ENCODE results near the gene SLC25A40. TPM values are rescaled to one million over a fixed set of nuclear protein-coding genes. Genes with fewer than 3 reads are reported as not detected.

The SLC25A40 gene
- total RNA-seq, 1 experiment from 2014 or later, result 29.6 TPM

DNA sequence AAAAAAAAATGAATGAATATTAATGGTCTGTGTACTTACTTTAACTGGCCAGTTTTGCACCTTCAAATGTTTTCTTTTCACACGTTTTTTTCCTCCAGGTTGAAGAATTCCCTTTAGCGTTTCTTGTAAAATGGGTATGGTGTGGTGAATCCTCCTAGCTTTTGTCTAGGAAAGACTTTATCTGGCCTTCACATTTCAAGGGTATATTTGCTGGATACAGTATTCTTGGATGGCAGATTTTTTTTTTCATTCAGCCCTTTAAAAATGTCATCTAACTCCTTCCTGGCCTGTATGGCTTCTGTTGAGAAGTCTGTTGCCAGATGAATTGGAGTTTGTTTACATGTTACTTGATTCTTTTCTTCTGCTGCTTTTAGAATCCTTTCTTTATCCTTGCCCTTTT is 10.1 kb downstream of the SLC25A40 start:
- Histone ChIP-seq H3K27ac (ENCODE audit: low read depth, low read length, poor library complexity, severe bottlenecking) (no peak overlapping the region), H3K36me3 (ENCODE audit: insufficient read depth, low read length, poor library complexity, severe bottlenecking) (peaks cover 39% of the 10 kb centered on the region), H3K27me3 (replicated peaks; ENCODE audit: insufficient read depth, low read depth, low read length, poor library complexity) (no peaks in the 10 kb centered on the region), H3K4me3 (ENCODE audit: low read depth, low read length, poor library complexity, severe bottlenecking) (no peak overlapping the region), H3K9me3 (ENCODE audit: low read depth, low read length, poor library complexity, severe bottlenecking) (peaks cover 35% of the 10 kb centered on the region), H3K4me1 (ENCODE audit: insufficient read depth, low read length, poor library complexity, severe bottlenecking) (no peaks in the 10 kb centered on the region)
- ChIA-PET POLR2A (ENCODE audit: low non-redundant PET) (no interaction called here), CTCF (no interaction called here)
- BruUV-seq (replicated peaks), result no TSS peak
- no peak for DNase-seq (ENCODE audit: low spot score)
- TF ChIP-seq, protein P1, sequence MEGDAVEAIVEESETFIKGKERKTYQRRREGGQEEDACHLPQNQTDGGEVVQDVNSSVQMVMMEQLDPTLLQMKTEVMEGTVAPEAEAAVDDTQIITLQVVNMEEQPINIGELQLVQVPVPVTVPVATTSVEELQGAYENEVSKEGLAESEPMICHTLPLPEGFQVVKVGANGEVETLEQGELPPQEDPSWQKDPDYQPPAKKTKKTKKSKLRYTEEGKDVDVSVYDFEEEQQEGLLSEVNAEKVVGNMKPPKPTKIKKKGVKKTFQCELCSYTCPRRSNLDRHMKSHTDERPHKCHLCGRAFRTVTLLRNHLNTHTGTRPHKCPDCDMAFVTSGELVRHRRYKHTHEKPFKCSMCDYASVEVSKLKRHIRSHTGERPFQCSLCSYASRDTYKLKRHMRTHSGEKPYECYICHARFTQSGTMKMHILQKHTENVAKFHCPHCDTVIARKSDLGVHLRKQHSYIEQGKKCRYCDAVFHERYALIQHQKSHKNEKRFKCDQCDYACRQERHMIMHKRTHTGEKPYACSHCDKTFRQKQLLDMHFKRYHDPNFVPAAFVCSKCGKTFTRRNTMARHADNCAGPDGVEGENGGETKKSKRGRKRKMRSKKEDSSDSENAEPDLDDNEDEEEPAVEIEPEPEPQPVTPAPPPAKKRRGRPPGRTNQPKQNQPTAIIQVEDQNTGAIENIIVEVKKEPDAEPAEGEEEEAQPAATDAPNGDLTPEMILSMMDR (conservative IDR thresholded peaks at IDR 0.05; ENCODE audit: low read depth, low read length), result no peak
- no peak for TF ChIP-seq EZH2 (IDR thresholded peaks at IDR 0.05; ENCODE audit: borderline replicate concordance, low read depth, low read length, poor library complexity, severe bottlenecking)
- intact Hi-C loops (cut with micrococcal nuclease; ENCODE audit: unreplicated experiment), result no loop called here

DNA sequence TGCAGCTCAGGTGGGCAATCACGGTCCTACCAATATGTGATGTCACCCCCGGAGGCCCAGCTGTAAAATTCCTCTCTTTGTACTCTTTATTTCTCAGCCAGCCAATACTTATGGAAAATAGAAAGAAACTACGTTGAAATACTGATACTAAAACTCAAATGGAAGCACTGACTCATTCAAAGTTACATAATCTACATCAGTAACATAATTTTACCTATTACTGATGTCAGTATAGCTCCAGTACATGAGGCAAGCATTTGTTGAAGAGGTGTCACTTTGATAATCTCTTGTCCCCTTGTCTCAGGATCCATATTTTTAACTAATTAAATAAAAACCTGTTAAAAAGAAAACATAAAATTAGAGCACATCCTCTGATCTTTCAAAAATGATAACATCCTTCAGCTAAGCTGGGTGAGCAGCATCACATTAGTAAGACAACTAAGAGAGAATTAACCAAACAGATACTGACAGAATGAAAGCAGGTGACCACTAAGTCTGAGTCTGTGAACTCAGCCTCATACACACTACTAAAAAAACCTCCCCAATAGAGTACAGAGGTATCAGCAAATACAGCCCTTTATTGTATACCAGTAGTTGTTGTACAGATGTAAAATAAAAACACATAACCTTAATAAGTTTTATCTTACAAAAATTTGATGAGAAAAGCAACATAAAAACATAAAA is 17.6 kb downstream of the SLC25A40 start:
- no peaks in the 10 kb centered on the region for H3K27me3 ChIP-seq (replicated peaks; ENCODE audit: insufficient read depth, low read depth, low read length, poor library complexity)
- no peak for TF ChIP-seq EZH2 (IDR thresholded peaks at IDR 0.05; ENCODE audit: borderline replicate concordance, low read depth, low read length, poor library complexity, severe bottlenecking)
- TF ChIP-seq, protein P1 (conservative IDR thresholded peaks at IDR 0.05; ENCODE audit: low read depth, low read length), result no peak
- no TSS peak for BruUV-seq (replicated peaks)
- no peak overlapping the region for H3K27ac ChIP-seq (ENCODE audit: low read depth, low read length, poor library complexity, severe bottlenecking)
- no peak overlapping the region for H3K4me3 ChIP-seq (ENCODE audit: low read depth, low read length, poor library complexity, severe bottlenecking)
- intact Hi-C loops (cut with micrococcal nuclease; ENCODE audit: unreplicated experiment), result no loop called here
- POLR2A ChIA-PET (ENCODE audit: low non-redundant PET), result no interaction called here
- H3K4me1 ChIP-seq (ENCODE audit: insufficient read depth, low read length, poor library complexity, severe bottlenecking), result no peaks in the 10 kb centered on the region
- CTCF ChIA-PET, result no interaction called here
- DNase-seq (ENCODE audit: low spot score), result no peak
- H3K36me3 ChIP-seq (ENCODE audit: insufficient read depth, low read length, poor library complexity, severe bottlenecking), result peaks cover 40% of the 10 kb centered on the region
- H3K9me3 ChIP-seq (ENCODE audit: low read depth, low read length, poor library complexity, severe bottlenecking), result peaks cover under 1% of the 10 kb centered on the region

DNA sequence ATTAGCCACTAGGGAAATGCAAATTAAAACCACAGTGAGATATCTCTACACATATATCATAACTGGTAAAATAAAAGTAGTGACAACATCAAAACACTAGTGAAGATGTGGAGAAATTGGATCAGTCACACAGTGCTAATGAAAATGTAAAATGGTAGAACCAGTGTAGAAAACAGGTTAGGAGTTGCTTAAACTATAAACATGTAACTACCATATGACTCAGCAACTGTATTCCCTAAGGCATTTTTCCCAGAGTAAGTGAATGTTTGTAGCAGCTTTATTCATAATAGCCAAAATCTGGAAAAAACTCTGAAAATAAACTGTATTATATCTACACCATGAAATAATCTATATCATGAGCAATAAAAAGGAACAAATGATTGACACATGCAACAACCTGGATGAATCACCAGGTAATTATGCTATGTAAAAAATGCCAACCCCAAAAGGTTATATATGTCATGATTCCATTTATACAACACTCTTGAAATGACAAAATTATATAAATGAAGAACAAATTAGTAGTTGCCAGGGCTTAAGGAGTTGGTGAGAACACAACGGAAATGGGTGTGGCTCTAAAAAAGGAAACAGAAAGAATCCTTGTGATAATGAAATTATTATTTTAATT is 22.8 kb downstream of the SLC25A40 start:
- Histone ChIP-seq H3K27me3 (replicated peaks; ENCODE audit: insufficient read depth, low read depth, low read length, poor library complexity) (no peaks in the 10 kb centered on the region), H3K9me3 (ENCODE audit: low read depth, low read length, poor library complexity, severe bottlenecking) (peaks cover 4% of the 10 kb centered on the region), H3K4me3 (ENCODE audit: low read depth, low read length, poor library complexity, severe bottlenecking) (no peak overlapping the region), H3K36me3 (ENCODE audit: insufficient read depth, low read length, poor library complexity, severe bottlenecking) (peaks cover 39% of the 10 kb centered on the region), H3K4me1 (ENCODE audit: insufficient read depth, low read length, poor library complexity, severe bottlenecking) (no peaks in the 10 kb centered on the region), H3K27ac (ENCODE audit: low read depth, low read length, poor library complexity, severe bottlenecking) (no peak overlapping the region)
- BruUV-seq (replicated peaks), result no TSS peak
- POLR2A ChIA-PET (ENCODE audit: low non-redundant PET), result no interaction called here
- no peak for TF ChIP-seq EZH2 (IDR thresholded peaks at IDR 0.05; ENCODE audit: borderline replicate concordance, low read depth, low read length, poor library complexity, severe bottlenecking)
- TF ChIP-seq, protein P1 (conservative IDR thresholded peaks at IDR 0.05; ENCODE audit: low read depth, low read length), result no peak
- intact Hi-C loops (cut with micrococcal nuclease; ENCODE audit: unreplicated experiment), result no loop called here
- DNase-seq (ENCODE audit: low spot score), result no peak
- CTCF ChIA-PET, result no interaction called here

All from A673 (cell line).